NCI-H2029 (cell line): ENCODE data around the gene THAP7.
A peak's percentile ranks its signal among the peaks of the same experiment; 100 is the strongest.
"Not testable (repeated sequence)": the region's sequence is repeated elsewhere in the genome, so short reads cannot be mapped to it uniquely, and the experiment has no call there.

ENCODE experiments used
- DNase-seq: peaks from one replicate; lab custom pipeline; 2025; lab: John Stamatoyannopoulos, UW

The THAP7 gene

DNA sequence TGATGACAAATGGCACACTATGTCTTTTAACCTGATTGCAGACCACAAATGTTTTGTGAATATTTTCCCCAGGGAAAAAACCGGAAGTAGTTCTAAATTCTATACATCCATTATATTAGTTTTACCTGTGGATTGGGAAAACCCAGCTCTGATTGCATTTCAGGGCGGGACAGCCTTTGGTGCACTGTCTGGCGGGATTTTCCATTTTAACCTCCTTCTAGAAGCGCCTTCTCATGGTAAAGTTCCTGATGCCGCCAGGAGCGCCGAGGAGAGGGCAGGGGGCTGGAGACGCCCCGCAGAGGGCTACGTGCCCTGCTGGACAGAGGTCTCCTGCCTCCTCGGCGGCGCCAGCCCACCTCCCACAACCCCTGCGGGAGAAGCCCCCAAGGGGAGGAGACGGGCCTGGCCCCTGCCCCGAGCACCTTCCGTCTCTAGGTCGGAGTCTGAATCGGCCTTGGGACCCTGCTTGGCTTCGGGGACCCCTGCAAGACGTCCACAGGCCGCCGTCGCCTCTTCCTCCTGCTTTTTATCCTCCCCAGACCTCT, 11.8 kb upstream of the THAP7 start:
- DNase-seq = no peak

DNA sequence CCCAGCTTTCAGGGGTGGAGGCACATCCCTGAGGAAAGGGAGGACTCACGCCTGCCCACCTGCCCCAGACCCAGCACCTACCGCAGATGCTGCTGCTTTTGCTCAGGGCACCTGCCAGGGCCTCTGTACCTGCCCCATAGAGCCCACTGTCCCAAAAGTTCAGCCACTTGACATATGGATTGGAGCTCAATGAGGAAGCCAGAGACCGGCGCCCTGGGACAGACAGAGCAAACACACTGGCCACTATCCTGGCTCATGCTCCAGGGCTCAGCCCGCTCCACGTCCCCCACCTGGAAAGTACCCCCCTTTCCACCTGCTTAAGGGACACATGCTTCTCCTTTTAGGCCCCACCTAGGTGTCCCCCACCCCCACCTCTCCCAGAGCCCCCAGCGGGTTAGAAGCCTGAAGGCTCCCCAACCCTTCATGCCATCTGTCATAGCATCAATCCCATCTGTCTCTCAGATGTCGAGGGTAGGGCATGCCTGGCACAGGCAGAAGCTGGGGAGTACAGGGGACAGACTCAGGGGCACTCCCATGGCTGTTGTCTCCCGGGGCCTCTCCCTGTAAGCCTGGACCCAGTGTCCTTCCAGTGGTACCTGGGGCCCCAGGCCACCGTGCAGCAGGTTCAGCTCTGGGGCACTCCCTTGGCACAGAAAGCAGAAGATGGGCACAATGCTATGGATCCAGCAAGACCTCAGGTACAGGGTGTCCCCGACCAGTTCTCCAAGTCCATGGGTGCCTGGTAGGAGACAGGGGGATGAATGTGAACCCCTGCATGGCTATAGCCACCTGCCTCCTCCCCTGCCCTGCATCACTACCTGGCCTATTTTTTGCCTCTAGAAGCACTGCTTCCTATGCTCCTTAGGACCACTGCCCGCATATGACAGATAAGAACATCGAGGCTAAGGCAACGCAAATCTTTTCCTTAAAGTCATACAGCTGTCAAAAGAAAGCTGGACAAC, 10.8 kb upstream of the THAP7 start:
- DNase-seq = no peak

DNA sequence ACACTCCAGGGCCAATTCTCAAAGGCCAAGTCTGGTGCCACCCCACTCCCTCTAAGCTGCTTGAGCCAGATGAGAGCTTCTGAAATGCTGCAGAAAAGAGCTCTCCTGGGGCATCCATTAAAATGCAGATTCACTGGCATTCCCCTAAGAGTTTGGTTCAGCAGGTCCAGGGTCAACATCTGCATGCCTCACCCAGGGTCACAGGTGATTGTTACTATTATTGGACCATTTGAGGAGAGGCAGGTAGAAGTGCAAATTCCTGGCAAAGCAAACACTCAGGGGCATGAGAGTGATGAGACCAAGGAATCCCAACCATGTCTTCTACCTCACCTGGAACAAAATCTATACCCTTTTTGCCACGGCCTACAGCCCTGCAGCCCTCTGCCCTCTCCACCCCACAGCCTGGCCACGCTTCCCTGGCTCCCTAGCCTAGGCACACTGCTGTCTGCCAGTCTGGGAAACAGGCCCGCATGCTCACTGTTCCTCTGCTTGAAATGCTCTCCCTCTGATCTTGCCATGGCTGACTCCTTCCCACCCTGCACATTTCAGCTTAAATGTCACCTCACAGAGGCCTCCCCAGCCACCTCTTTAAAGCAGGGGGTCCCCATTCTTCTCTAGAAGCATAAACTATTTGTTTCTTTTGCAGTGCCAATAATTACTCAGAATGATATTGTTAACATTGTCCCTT, 8.7 kb upstream of the THAP7 start:
- no peak for DNase-seq

DNA sequence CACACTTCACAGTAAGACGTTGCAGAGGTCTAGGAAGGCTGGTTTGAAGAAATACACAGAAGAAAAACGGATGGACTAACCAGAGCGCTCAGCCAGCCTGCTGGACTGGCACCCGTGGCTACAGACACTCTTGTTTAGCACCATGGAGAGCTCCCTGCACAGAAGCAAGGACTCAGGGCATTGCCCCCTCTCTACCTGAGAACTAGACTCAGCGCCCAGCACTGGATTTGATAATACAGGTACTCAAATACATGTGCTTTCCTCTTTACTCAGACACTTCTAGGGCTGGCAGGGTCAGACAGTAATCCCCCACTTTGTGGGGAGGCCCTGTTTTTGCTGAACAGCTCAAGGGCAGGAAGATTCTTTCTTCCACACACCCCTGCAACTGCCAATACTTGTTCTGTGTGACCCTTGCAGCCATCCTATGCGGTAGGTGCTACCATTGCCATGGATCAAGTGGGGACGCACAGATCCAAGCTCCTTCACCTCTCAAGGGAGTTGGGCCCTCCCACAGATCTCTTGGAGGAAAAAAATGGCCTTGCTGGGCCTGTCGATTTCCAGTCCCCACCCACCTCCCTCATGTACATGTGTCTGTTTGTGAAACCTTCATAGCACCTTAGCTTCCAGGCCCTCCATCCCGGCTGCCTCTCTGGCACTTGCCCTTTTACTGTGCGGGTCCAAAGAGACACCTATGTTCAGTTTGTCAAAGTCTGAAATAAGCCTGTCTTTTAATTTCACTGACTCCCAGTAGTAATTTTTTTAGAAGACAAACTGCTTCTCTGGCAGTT, 7.9 kb upstream of the THAP7 start:
- no peak for DNase-seq

DNA sequence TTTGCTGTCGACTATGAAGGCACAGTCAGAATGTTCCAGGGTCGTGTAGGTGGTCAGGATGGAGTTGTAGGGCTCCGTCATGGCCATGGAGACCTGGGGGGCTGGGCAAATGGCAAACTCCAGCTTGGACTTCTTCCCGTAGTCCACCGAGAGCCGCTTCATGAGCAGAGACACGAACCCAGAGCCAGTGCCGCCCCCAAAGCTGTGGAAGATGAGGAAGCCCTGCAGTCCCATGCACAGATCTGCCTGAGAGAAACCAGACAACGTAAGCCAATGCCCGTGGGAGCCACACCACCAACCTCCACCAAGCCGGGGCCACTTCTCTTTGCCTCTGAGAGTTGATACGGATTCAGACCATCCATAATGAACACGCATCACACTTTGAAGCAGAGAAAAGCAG, 7.3 kb upstream of the THAP7 start:
- not testable (repeated sequence) for DNase-seq

DNA sequence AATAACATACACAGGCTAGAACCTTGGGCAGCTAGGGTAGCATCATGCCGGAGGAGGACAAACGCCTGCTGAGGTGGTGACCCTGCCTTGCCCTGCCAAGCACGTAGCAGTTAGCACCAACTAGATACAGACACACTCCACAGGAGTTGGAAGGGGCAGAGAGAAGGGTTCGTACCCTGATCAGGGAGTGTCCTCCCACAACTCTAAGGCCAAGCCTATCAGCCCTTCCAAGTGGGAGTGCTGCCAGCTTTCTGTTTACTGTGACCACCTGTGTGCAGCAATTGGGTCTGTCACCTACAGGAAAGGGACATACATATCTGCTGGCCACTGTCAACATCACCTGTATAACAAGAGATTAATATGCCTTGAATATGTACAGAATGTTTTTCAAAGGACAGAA, 1.9 kb upstream of the THAP7 start:
- DNase-seq = peak; percentile 51

DNA sequence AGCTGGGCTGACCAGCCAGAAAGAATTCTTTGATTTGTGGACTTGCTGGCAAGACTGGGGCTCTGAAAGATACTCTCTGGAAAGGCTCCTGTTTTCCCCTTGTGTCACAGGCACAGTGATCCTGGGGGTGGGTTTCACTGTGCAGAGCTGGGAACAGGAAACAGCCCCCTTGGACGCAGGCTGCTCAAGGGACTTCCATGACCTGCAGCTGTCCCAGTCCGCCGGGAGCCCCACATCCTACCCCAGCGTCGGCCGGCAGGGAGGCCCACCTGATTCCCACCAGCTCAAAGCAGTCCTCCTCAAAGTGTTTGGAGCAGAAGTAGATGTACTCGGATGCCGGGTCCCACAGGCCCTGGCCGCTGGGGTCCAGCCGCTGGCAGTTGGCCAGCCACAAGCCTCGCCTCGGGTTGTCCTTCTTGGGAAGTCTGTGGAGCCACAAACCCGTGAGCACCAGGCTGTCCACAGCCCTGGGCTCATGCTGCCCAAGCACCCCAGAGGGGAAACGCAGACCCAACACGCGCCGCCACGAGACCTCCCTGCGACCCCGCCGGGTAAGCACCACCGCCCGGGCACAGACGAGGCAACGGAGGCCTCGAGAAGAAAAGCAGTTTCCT, 824 bp downstream of the THAP7 start:
- DNase-seq = no peak

DNA sequence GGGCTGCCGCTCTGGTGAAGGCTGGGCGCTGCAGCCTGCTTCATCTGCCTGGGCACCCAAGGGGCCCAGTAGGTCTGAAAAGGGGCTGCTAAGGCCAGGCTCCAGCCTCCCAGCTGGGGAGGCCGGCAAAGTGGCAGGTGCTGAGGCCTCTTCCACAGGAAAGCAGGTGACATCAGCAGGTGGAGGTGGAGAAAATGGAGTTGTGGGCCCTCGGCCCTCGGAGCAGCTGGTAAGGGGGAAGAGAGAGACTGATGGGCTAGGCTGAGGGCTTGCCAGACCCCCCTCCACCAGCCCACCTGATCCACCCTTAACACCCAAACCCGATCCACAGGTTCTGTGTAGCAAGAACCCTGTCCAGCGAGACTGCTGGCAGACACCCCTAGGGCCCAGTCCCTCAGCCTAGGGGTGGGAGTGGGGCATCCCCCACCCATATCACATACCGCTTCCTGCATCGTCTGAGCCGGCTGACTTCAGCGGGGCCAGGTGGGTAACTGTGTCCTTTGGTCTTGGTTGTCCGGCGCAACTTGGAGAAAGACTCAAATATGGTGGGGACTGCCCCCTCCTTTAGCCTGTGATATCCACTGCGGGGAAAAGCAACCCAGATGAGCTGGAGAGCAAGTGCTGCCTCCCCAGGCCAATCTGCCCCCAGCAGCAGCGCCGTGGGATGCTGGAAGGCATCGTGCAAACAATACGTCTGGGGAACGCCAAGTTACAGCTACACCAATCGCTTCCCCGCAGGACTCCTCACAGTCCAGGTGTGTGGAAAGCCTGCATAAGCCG, 1.5 kb downstream of the THAP7 start:
- no peak for DNase-seq

DNA sequence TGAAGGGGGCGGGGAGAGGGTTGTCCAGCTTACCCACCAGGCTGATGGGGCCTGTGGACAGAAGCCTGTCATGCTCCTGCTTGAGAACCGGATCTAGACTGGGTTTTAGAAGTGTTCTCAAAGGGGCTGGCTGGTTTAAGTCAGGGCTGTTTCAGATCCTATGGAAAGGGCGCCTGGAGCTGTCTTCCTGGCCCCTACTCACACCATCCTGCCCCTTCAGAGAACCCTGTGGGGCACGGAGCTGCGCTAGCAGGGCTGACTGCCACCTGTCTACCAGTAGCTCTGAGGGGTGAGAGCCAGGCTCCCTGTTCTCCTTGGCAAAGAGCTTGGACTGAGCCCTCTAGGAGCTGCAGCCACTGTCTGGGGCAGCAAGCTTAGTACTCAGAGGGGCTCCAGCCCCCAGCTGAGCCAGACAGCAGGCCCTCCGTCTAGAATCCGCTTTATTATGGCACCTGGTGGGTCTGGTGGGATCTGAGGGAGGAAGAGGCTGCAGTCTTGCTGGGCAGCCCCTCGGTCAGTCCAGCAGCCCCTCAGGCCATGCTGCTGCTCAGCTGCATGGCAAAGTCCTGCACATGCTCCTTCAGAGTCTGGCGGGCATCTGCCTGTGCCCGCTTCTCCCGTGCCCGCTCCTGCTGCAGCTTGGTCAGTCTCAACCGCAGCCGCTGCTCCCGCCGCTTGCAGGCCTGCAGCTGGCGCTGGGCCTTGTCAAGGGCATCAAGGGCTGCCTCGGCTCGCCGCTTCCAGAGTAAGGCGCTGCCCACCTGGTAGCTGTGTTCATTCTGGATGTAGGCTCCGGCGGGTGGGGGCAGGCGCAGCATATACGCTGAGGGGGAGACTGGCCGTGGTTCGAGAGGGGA, 2.3 kb downstream of the THAP7 start:
- no peak for DNase-seq

DNA sequence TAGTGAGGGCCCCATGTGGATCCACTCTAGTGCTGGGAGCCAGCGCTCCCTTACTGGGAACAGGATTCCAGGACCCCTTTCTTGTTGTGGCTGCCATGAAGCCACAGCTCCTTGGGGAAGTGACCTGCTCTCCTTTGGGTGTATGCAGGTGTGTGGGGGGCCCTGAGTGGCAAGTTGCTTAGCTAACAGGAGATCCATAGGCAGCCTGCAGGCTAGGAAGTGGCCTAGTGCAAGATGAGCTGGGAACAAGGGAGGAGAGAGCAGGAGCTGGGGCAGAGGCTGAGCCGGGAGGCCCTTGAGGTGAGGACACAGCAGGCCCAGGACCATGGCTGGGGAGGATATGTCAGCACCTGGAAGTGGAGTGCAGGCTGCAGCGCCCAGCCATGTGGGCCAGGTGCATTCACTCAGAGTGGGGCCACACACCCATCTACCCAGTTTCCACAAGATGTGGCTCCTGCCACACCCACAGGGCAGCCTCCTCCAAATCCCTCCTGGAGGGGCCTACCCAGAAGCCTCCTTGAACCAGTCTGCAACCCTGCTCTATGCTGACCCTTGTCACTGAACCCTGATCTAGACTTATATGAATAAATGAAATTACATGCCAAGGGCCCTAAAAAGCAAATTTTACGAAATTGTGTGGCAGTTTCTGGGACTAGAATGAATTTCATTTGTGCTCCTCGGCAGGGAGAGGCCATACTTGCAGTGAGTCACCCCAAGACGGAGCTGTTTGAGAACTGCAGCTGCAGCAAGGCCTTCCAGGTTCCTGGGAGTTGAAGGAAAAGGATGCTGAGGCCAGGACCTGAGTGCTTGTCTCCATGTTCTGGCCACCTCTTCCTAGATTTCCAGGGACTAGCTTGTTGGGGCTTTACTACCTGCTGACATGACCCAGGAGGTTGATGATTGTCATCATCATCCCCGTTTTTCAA, 3.2 kb downstream of the THAP7 start:
- no peak for DNase-seq

DNA sequence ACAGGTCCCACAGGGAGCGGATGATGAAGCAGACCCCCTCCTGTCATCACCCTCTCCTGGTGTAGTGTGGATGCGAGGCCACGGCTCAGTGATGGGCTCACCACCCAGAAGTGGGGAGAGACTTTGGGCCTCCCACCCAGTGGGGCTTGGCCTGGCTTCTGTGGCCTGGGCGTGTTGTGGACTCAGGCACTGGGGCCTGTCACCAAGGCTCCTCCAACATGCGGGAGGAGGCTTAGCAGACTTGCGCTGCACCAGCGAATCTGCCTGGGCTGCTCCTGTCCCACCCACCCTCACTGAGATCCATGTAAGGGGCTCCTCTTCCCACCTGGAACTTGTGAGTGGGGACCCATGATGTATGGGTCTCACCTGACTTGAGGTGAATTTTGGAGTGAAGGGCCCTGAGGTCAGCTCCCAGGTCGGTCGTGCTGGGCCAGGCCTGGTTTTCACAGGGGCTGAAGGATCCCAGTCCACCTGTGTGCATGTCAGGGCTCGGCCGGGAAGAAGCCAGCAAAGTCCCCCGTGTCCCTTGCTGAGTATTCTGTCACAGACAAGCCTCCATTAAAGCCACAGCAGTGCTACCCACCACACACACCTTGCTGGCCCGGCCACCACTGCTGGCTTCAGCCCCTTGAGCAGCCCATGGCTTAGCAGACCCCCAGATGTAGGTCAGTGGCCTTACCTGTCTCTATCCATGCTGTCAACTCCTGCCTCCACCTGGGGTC, 4.2 kb downstream of the THAP7 start:
- DNase-seq = no peak

DNA sequence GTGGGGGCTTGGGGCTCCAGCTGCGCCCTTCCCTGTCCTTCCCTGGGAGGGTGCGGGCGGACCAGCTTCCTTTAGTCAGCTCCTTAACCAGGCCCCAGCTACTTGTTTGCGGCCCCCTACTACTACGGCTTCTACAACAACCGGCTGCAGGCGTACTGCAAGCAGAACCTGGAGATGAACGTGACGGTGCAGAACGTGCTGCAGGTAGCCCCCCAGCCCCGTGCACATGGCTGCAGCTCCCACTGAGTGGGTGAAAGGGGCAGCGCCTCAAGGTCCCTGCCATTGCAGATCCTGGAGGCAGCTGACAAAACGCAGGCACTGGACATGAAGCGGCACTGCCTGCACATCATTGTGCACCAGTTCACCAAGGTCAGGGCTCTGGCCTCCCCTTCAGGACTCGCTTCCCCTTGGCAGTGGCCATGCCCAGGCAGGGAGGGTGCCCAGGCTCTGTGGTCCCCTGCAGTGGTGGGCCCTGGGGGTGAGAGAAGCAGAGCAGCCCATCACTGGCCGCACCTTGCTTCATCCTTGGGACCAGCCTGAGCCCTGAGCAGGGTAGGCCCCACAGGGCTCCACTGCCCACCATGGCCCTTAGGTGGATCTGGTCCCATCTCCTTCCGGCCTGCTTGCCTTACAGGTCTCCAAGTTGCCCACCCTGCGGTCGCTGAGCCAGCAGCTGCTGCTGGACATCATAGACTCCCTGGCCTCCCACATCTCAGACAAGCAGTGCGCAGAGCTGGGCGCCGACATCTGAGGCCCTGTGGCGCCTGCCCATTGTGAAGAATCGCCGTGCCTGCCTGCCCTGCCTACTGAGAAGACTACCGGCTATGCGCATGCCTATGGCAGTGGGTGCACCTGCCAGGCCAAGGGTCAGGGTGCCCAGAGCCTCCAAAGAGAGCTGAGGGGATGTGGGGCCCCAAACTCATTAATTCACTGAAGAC, 5.1 kb downstream of the THAP7 start:
- no peak for DNase-seq

DNA sequence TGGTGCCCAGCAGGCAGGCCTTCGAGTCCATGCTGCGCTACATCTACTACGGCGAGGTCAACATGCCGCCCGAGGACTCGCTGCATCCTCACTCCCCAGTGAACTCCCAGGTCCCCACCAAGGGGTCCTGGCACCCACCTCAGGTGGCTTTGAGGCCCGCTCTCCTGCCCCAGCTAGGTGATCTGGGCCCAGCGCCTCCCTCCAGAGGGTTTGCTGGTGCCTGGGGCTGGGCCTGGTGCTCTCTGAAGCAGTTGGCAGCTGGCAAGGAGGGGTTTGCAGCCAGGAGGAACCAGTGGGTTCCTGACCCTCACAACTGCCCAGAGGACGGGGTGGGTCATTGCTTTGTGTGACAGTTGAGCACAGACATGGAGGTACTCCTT, 5.9 kb downstream of the THAP7 start:
- DNase-seq = no peak

DNA sequence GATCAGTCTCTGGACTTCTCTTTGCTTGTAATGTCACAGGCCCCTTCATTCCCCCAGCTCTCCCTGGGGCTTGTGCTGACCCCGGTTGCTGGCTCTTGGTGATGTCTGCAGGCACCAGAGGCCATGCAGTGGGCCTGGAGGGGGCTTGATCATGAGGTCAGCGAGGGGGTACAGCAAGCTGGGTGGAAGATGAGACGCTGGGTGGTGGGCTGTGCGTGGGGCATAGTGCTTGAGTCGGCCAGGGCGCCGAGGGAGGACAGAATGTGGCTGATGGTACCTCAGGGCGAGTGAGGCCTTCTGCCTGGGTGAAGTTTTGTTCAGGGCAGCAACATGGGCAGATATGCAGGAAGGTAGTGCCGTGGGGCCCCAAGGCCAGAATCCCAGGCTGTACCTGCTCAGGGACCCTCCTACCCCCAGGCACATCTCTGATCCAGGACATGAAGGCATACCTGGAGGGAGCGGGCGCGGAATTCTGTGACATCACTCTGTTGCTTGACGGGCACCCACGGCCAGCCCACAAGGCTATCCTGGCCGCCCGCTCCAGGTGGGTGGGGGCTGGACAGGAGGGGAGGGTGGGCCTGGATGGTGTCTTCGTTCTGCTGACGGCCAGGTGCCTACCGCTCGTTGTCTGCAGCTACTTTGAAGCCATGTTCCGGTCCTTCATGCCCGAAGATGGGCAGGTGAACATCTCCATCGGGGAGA, 6.4 kb downstream of the THAP7 start:
- no peak for DNase-seq

DNA sequence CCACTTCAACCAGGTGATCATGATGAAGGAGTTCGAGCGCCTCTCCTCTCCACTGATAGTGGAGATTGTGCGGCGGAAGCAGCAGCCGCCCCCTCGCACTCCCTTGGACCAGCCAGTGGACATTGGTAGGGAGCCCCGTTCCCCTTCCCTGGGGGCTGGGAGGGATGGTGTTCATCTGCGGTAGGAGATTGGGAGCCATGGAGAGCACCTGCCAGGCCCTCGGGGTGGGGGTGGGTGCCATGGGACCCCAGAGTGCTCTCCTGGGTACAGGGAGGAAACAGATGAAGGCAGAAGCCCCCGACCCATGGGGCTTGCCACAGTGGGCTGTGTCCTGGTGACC, 7.0 kb downstream of the THAP7 start:
- DNase-seq = no peak

DNA sequence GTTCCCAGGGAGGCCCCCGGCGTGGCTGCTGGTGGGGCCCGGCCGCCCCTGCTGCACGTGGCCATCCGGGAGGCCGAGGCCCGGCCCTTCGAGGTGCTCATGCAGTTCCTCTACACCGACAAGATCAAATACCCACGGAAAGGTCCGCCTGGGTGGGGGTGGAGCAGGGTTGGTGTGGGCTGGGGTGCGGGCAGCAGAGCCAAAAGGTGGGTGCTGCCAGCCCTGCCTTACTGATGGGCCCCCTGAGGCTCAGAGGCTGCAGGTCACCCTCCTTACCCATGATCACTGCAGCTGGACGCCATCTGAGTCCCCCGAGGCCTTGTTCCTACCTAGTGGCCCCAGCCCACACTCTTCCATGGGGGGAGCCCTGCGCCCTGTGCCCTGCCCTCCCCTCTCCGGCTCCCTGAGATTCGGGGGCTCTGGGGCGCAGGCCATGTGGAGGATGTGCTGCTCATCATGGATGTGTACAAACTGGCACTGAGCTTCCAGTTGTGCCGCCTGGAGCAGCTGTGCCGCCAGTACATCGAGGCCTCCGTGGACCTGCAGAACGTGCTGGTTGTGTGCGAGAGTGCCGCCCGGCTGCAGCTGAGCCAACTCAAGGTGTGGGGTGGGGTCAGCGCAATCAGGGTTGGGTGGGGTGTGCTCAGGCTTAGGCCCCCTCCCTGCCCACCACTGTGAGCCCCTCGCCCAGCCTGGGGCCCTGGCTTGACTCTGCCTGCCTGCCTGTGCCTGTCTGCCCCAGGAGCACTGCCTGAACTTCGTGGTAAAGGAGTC, 7.6 kb downstream of the THAP7 start:
- no peak for DNase-seq
